Activated CD8-positive, alpha-beta T cell treated with anti-CD3 and anti-CD28 coated beads, Interleukin-2, amount 10 ng/mL, durations not matched to agents 7 days and 5 days (primary cell): ENCODE results near the gene SLC43A1. TPM values are rescaled to one million over a fixed set of nuclear protein-coding genes. Genes with fewer than 3 reads are reported as not detected.

ENCODE experiments used
- ATAC-seq: fragments of 150-1000 bp; cut with Tn5 transposase; one replicate; pipeline ENCODE4 v1.10.0; 2021; ENCODE audit warnings: moderate library complexity
- CTCF ChIA-PET: fragments of 350-600 bp; sonication (Branson Sonifier 250); formaldehyde crosslinking; loops from one replicate; lab custom pipeline; 2021; ENCODE audit warnings: antibody characterized with exemption; lab: Charles Lee
- POLR2A ChIA-PET: fragments of 350-600 bp; sonication (Branson Sonifier 250); formaldehyde crosslinking; loops from one replicate; lab custom pipeline; 2021; ENCODE audit warnings: antibody characterized with exemption; lab: Charles Lee
- DNase-seq: peaks from one replicate; pipeline ENCODE4 v3.0.0-alpha.2; 2020
- H3K27ac Mint-ChIP-seq: one replicate; pipeline ENCODE4 v1.8.0; 2021; ENCODE audit warnings: mild to moderate bottlenecking, mixed read lengths
- H3K27me3 Mint-ChIP-seq: one replicate; pipeline ENCODE4 v1.8.0; 2021; ENCODE audit warnings: low read depth, mixed read lengths
- H3K36me3 Mint-ChIP-seq: one replicate; pipeline ENCODE4 v1.8.0; 2021; ENCODE audit warnings: low read depth, mixed read lengths
- H3K4me1 Mint-ChIP-seq: one replicate; pipeline ENCODE4 v1.8.0; 2021; ENCODE audit warnings: low read depth, mixed read lengths
- H3K4me3 Mint-ChIP-seq: one replicate; pipeline ENCODE4 v1.8.0; 2021; ENCODE audit warnings: mild to moderate bottlenecking, mixed read lengths
- H3K9me3 Mint-ChIP-seq: one replicate; pipeline ENCODE4 v1.8.0; 2022; ENCODE audit warnings: mixed read lengths; ENCODE audit not compliant: insufficient read depth
- total RNA-seq, 2 experiments: library from RNA; stranded (reverse); gene quantifications; one replicate each; pipeline ENCODE4 v1.2.3, GENCODE V29; 2021

Gene SLC43A1
- total RNA-seq, 2 experiments from 2014 or later: 26.4 to 28.4 TPM

GRCh38 chr11:57508341-57509170, 6.9 kb downstream of the SLC43A1 start:
- H3K27me3 Mint-ChIP-seq: no peaks in the 10 kb centered on the region
- ATAC-seq: no peak
- peaks cover 31% of the 10 kb centered on the region for H3K4me1 Mint-ChIP-seq
- H3K4me3 Mint-ChIP-seq: no peak overlapping the region
- no peaks in the 10 kb centered on the region for H3K9me3 Mint-ChIP-seq
- H3K36me3 Mint-ChIP-seq: peaks cover 13% of the 10 kb centered on the region
- no peak for DNase-seq
- H3K27ac Mint-ChIP-seq: no peak overlapping the region
- POLR2A ChIA-PET: no interaction called here
- CTCF ChIA-PET: interaction anchor here (2.9 to 6.0 kb wide), 3 partner anchors 15 to 51 kb away, joined by 16 to 53 read pairs (median 19); no protein-coding TSS in a partner anchor

- H3K9me3 Mint-ChIP-seq: no peaks in the 10 kb centered on the region
- no peak overlapping the region for H3K4me3 Mint-ChIP-seq
- no peak overlapping the region for H3K27ac Mint-ChIP-seq
- ATAC-seq (no peak), DNase-seq (no peak)
- POLR2A ChIA-PET: interaction anchor here (0.7 kb wide), 1 partner anchor 11 kb away, joined by 5 read pairs; no protein-coding TSS in a partner anchor
- no peaks in the 10 kb centered on the region for H3K27me3 Mint-ChIP-seq
- H3K36me3 Mint-ChIP-seq: peaks cover 13% of the 10 kb centered on the region
- CTCF ChIA-PET: interaction anchor here (1.6 to 6.0 kb wide), 4 partner anchors 13 to 49 kb away, joined by 3 to 53 read pairs (median 10); partner anchors contain the start of gene RTN4RL2
- peaks cover 10% of the 10 kb centered on the region for H3K4me1 Mint-ChIP-seq
These were observed 9.0 kb downstream of the SLC43A1 start for GRCh38 chr11:57506522-57506921.

- H3K4me1 Mint-ChIP-seq: peaks cover 4% of the 10 kb centered on the region
- no peaks in the 10 kb centered on the region for H3K9me3 Mint-ChIP-seq
- H3K36me3 Mint-ChIP-seq: peaks cover 20% of the 10 kb centered on the region
- no peak overlapping the region for H3K4me3 Mint-ChIP-seq
- ATAC-seq: no peak
- H3K27ac Mint-ChIP-seq: no peak overlapping the region
- DNase-seq: no peak
- POLR2A ChIA-PET: no interaction called here
- no peaks in the 10 kb centered on the region for H3K27me3 Mint-ChIP-seq
- CTCF ChIA-PET: interaction anchor here (1.0 to 6.0 kb wide), 7 partner anchors 10 to 48 kb away, joined by 3 to 53 read pairs (median 9); no protein-coding TSS in a partner anchor
These were observed 11.0 kb downstream of the SLC43A1 start for GRCh38 chr11:57504511-57504910.

GRCh38 chr11:57502870-57503269, 12.6 kb downstream of the SLC43A1 start:
- Mint-ChIP-seq H3K27me3 (no peaks in the 10 kb centered on the region), H3K9me3 (no peaks in the 10 kb centered on the region), H3K36me3 (peaks cover 22% of the 10 kb centered on the region), H3K4me1 (peaks cover 3% of the 10 kb centered on the region), H3K4me3 (no peak overlapping the region), H3K27ac (no peak overlapping the region)
- DNase-seq: no peak
- ATAC-seq: no peak
- ChIA-PET POLR2A (interaction anchor here (1.4 to 1.7 kb wide), 2 partner anchors 10 to 11 kb away, joined by 4 read pairs; no protein-coding TSS in a partner anchor), CTCF (interaction anchor here (0.6 to 15.7 kb wide), 7 partner anchors 9 to 92 kb away, joined by 3 to 484 read pairs (median 9); partner anchors contain the start of gene TIMM10)

GRCh38 chr11:57502376-57502775, 13.1 kb downstream of the SLC43A1 start:
- POLR2A ChIA-PET: interaction anchor here (0.6 to 1.7 kb wide), 3 partner anchors 9 to 31 kb away, joined by 4 to 5 read pairs (median 4); no protein-coding TSS in a partner anchor
- no peaks in the 10 kb centered on the region for H3K27me3 Mint-ChIP-seq
- H3K4me1 Mint-ChIP-seq: peaks cover 3% of the 10 kb centered on the region
- H3K9me3 Mint-ChIP-seq: no peaks in the 10 kb centered on the region
- H3K4me3 Mint-ChIP-seq: no peak overlapping the region
- ATAC-seq (no peak), DNase-seq (no peak)
- CTCF ChIA-PET: interaction anchor here (1.2 to 15.7 kb wide), 7 partner anchors 9 to 142 kb away, joined by 3 to 484 read pairs (median 9); partner anchors contain the start of gene TIMM10
- H3K36me3 Mint-ChIP-seq: peaks cover 22% of the 10 kb centered on the region
- peak overlapping the region; percentile 51 for H3K27ac Mint-ChIP-seq

GRCh38 chr11:57501953-57502352, 13.5 kb downstream of the SLC43A1 start:
- DNase-seq (no peak), ATAC-seq (no peak)
- POLR2A ChIA-PET: interaction anchor here (0.6 to 1.7 kb wide), 3 partner anchors 9 to 32 kb away, joined by 4 to 5 read pairs (median 4); no protein-coding TSS in a partner anchor
- Mint-ChIP-seq H3K4me3 (no peak overlapping the region), H3K9me3 (no peaks in the 10 kb centered on the region), H3K27me3 (no peaks in the 10 kb centered on the region), H3K4me1 (peaks cover 3% of the 10 kb centered on the region), H3K36me3 (peaks cover 22% of the 10 kb centered on the region), H3K27ac (peak overlapping the region; percentile 51)
- CTCF ChIA-PET: interaction anchor here (1.2 to 15.7 kb wide), 7 partner anchors 8 to 142 kb away, joined by 3 to 484 read pairs (median 9); partner anchors contain the start of gene TIMM10

GRCh38 chr11:57500926-57501325, 14.6 kb downstream of the SLC43A1 start:
- Mint-ChIP-seq H3K4me3 (no peak overlapping the region), H3K27me3 (no peaks in the 10 kb centered on the region), H3K9me3 (no peaks in the 10 kb centered on the region), H3K27ac (no peak overlapping the region), H3K4me1 (no peaks in the 10 kb centered on the region), H3K36me3 (peaks cover 25% of the 10 kb centered on the region)
- no peak for ATAC-seq
- DNase-seq: no peak
- ChIA-PET POLR2A (no interaction called here), CTCF (interaction anchor here (1.5 to 15.7 kb wide), 2 partner anchors 26 to 143 kb away, joined by 5 to 484 read pairs; partner anchors contain the start of gene TIMM10)

GRCh38 chr11:57500515-57500914, 15.0 kb downstream of the SLC43A1 start:
- DNase-seq (no peak), ATAC-seq (no peak)
- Mint-ChIP-seq H3K27me3 (no peaks in the 10 kb centered on the region), H3K4me1 (no peaks in the 10 kb centered on the region), H3K9me3 (no peaks in the 10 kb centered on the region), H3K4me3 (no peak overlapping the region), H3K27ac (peak overlapping the region; percentile 48), H3K36me3 (peaks cover 27% of the 10 kb centered on the region)
- ChIA-PET POLR2A (no interaction called here), CTCF (interaction anchor here (15.7 kb wide), 1 partner anchor 26 kb away, joined by 484 read pairs; the partner anchor contains the start of gene TIMM10)

- ATAC-seq: no peak
- Mint-ChIP-seq H3K4me3 (no peak overlapping the region), H3K9me3 (no peaks in the 10 kb centered on the region), H3K36me3 (peaks cover 26% of the 10 kb centered on the region), H3K27ac (peak overlapping the region; percentile 48), H3K4me1 (no peaks in the 10 kb centered on the region), H3K27me3 (no peaks in the 10 kb centered on the region)
- no peak for DNase-seq
- POLR2A ChIA-PET: no interaction called here
- CTCF ChIA-PET: interaction anchor here (15.7 kb wide), 1 partner anchor 27 kb away, joined by 484 read pairs; the partner anchor contains the start of gene TIMM10
These were observed 15.5 kb downstream of the SLC43A1 start for GRCh38 chr11:57499983-57500461.

GRCh38 chr11:57499413-57499982, 16.0 kb downstream of the SLC43A1 start:
- Mint-ChIP-seq H3K9me3 (no peaks in the 10 kb centered on the region), H3K4me1 (no peaks in the 10 kb centered on the region), H3K4me3 (no peak overlapping the region), H3K27ac (no peak overlapping the region), H3K36me3 (peaks cover 23% of the 10 kb centered on the region), H3K27me3 (no peaks in the 10 kb centered on the region)
- peak; percentile 81 for ATAC-seq
- CTCF ChIA-PET: interaction anchor here (15.7 kb wide), 1 partner anchor 27 kb away, joined by 484 read pairs; the partner anchor contains the start of gene TIMM10
- peak; percentile 36 for DNase-seq
- POLR2A ChIA-PET: no interaction called here

GRCh38 chr11:57498540-57498939, 17.0 kb downstream of the SLC43A1 start:
- no peak overlapping the region for H3K4me3 Mint-ChIP-seq
- DNase-seq: no peak
- CTCF ChIA-PET: interaction anchor here (8.1 to 15.7 kb wide), 2 partner anchors 18 to 28 kb away, joined by 152 to 484 read pairs; partner anchors contain the start of genes SLC43A1 and TIMM10
- POLR2A ChIA-PET: no interaction called here
- no peaks in the 10 kb centered on the region for H3K27me3 Mint-ChIP-seq
- H3K9me3 Mint-ChIP-seq: no peaks in the 10 kb centered on the region
- peaks cover 6% of the 10 kb centered on the region for H3K4me1 Mint-ChIP-seq
- no peak overlapping the region for H3K27ac Mint-ChIP-seq
- no peak for ATAC-seq
- H3K36me3 Mint-ChIP-seq: peaks cover 30% of the 10 kb centered on the region
